Urinary bladder (tissue), 4 donors: Measurements from ENCODE around the gene WBP4. TPM values are rescaled to one million over a fixed set of nuclear protein-coding genes. Genes with fewer than 3 reads are reported as not detected.
"Not testable (repeated sequence)": the region's sequence is repeated elsewhere in the genome, so short reads cannot be mapped to it uniquely, and the experiment has no call there.

ENCODE experiments used
- DNase-seq: peaks from one replicate; pipeline ENCODE4 v3.0.0-alpha.2; 2015; ENCODE audit errors: extremely low spot score
- H3K27ac ChIP-seq: one replicate; pipeline ENCODE4 v1.5.1; 2013; ENCODE audit warnings: low read depth, mild to moderate bottlenecking, moderate library complexity
- H3K36me3 ChIP-seq: one replicate; pipeline ENCODE4 v1.6.1; 2013; ENCODE audit warnings: mild to moderate bottlenecking, moderate library complexity; ENCODE audit not compliant: insufficient read depth
- H3K4me1 ChIP-seq: one replicate; pipeline ENCODE4 v1.6.1; 2013; ENCODE audit warnings: mild to moderate bottlenecking, moderate library complexity; ENCODE audit not compliant: insufficient read depth
- H3K4me3 ChIP-seq: one replicate; pipeline ENCODE4 v1.5.1; 2013; ENCODE audit warnings: low read depth, low read length
- WGBS: extraction: QIAGEN DNeasy Blood & Tissue Kit; methylation state at CpG from one replicate; pipeline ENCODE4 v1.1.7; 2013; 5-methylcytosine and 5-hydroxymethylcytosine counted together
- polyA plus RNA-seq: library from polyadenylated mRNA; stranded (reverse); fragments of 200-250 nt; gene quantifications from one replicate; pipeline ENCODE4 v1.2.3, GENCODE V29; 2013
- total RNA-seq: library from RNA; depleted of rRNA; stranded (reverse); fragments of >200 nt; gene quantifications from one replicate; pipeline ENCODE4 v1.2.3, GENCODE V29; 2014
- donor health status: healthy with polysubstance abuse.
- donor health status: healthy.

The WBP4 gene
- total and polyA plus RNA-seq, 2 donors, result 14.5 TPM

DNA sequence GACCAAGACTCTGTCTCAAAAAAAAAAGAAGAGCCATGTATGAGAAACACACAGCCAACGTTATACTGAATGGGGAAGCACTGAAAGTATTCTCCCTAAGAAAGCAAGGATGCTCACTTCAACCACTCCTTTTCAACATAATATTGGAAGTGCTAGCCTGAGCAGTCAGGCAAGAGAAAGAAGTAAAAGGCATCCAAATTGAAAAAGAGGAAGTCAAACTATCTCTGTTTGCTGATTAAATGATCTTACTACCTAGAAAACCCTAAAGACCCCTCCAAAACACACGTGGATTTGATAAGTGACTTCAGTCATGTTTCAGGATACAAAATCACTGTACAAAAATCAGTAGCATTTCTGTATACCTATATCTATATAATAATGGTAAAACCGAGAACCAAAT, 16.2 kb downstream of the WBP4 start:
- H3K4me3 ChIP-seq, result no peak overlapping the region
- no peak overlapping the region for H3K27ac ChIP-seq
- H3K36me3 ChIP-seq, result peaks cover 4% of the 10 kb centered on the region
- H3K4me1 ChIP-seq, result no peaks in the 10 kb centered on the region
- no peak for DNase-seq
- WGBS, result 89% methylated on average over 3 of the region's 3 CpGs

DNA sequence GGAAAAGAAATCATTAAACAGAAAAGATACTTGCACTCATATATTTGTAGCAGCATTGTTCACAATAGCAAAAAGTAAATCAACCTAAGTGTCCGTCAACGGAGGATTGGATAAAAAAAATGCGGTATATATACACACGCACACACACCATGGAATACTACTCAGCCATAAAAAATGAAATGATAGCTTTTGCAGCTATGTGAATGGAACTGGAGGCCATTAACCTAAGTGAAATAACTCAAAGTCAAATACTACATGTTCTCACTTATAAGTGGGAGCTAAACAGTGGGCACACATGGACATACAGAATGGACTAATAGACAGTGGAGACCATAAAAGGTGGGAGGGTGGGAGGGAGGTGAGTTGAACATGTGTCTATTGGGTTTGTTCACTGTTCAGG, 18.4 kb downstream of the WBP4 start:
- H3K36me3 ChIP-seq, result peaks cover 6% of the 10 kb centered on the region
- over 99% methylated on average over 4 of the region's 4 CpGs for WGBS
- no peak for DNase-seq

DNA sequence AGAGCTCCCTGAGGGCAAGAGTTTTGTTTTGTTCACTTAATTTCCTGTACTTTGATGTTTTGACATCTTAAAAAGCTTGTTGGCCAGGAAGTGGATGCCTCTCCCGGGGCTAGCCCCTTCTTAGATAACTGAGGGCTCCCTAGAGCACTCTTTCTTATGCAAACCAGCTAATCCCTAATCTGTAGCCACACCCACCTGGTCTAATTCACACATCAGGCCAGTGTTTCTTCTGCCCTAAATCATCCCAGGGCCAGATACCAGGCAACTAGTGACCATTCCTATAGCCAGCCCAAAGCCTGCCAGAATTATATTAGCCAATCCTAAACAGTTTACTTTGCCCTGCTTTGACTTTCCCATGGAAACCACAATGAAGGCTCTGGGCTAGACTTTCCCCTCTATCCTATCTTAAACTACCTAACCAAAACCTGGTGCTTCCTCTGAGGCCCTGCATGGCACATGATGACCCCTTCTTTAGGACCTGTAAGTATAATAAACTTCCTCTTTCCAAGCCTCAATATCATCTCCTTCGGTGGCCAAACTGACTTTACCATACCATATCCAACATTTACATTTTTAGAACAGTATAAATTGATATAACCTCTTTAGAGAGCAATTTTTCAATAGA, 24.8 kb downstream of the WBP4 start:
- 55% methylated on average over 2 of the region's 2 CpGs for WGBS
- no peak overlapping the region for H3K4me3 ChIP-seq
- peaks cover 2% of the 10 kb centered on the region for H3K36me3 ChIP-seq
- H3K4me1 ChIP-seq, result no peaks in the 10 kb centered on the region
- no peak for DNase-seq
- H3K27ac ChIP-seq, result no peak overlapping the region

More for the DNA sequence above, 18.4 kb downstream of the WBP4 start:
- no peaks in the 10 kb centered on the region for H3K4me1 ChIP-seq
- H3K27ac ChIP-seq, result no peak overlapping the region
- no peak overlapping the region for H3K4me3 ChIP-seq

DNA sequence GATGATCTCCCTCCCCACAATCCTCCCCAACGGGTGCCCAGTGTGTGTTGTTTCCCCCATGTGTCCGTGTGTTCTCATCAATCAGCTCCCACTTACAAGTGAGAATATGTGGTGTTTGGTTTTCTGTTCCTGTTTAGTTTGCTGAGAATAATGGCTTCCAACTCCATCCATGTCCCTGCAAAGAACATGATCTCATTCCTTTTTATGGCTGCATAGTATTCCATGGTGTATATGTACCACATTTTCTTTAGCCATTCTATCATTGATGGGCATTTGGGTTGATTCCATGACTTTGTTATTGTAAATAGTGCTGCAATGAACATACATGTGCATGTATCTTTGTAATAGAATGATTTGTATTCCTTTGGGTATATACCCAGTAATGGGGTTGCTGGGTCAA, 34.4 kb downstream of the WBP4 start:
- not testable (repeated sequence) for H3K27ac ChIP-seq, H3K36me3 ChIP-seq, H3K4me1 ChIP-seq, DNase-seq, H3K4me3 ChIP-seq
- 93% methylated on average over 2 of the region's 2 CpGs for WGBS

DNA sequence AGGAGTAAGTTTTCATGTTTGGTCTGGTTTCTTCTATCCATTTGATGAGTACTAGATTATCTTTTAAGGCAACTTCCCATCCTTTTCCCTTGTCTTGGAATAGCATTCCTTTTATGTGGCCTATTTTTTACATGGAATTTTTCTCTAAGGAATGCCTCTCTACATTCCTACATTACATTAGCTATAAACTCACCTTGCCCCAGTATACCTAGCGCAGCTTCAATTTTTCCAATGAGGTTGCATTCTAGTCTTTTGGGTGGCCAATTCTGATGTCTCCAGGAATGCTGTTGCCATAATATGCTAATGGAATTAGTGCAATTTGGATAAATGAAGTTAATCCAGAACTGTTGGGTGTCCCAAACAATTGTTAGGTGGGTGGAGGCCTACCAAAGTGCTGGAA, 37.5 kb downstream of the WBP4 start:
- no peak for DNase-seq
- WGBS, result 100% methylated on average over 1 of the region's 1 CpG
- H3K36me3 ChIP-seq, result no peaks in the 10 kb centered on the region
- H3K4me3 ChIP-seq, result no peak overlapping the region
- no peak overlapping the region for H3K27ac ChIP-seq
- no peaks in the 10 kb centered on the region for H3K4me1 ChIP-seq

DNA sequence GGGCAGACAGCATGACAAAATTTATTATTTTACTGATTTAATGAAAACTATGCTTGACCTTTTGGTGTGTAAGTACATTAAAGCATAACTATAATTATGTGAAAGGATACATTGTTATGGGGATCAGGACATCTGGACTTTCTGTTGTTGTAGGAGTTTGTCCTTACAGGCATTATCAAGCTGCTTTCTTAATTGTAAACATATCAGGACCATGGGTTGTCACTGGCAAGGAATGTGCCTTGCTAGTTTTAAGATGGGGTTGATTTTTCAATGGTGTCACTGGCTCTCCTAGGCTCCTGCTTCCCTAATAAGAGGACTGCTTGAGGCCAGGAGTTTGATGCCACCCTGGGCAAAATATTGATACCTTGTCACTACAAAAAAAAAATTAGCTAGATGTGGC, 38.7 kb downstream of the WBP4 start:
- no peaks in the 10 kb centered on the region for H3K4me1 ChIP-seq
- no peak for DNase-seq
- H3K4me3 ChIP-seq, result no peak overlapping the region
- no peaks in the 10 kb centered on the region for H3K36me3 ChIP-seq
- no peak overlapping the region for H3K27ac ChIP-seq

DNA sequence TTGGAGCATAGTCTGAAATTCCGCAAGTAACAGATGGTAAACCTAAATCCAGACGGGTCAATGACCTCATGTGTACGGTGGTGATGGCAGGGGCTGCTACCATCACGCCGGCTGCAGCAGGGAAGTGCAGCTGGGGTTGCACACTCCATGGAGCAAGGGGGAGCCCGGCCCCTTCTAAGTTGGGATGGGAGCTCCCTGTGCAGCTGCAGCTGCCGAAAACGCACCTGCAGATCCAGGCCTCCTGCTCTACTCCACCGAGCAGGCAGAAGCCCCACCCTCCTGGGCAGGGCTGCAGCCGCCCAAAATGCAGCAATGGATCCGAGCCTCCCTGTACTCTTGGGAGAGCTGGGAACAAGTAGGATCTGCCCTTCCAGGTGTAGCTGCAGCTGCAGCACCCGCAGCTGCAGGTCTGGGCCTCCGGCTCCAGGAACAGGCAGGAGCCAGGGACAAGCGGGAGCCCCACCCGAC, 45.8 kb downstream of the WBP4 start:
- Histone ChIP-seq H3K4me3 (no peak overlapping the region), H3K36me3 (no peaks in the 10 kb centered on the region), H3K4me1 (no peaks in the 10 kb centered on the region), H3K27ac (no peak overlapping the region)
- WGBS, result 90% methylated on average over 15 of the region's 15 CpGs
- DNase-seq, result no peak

DNA sequence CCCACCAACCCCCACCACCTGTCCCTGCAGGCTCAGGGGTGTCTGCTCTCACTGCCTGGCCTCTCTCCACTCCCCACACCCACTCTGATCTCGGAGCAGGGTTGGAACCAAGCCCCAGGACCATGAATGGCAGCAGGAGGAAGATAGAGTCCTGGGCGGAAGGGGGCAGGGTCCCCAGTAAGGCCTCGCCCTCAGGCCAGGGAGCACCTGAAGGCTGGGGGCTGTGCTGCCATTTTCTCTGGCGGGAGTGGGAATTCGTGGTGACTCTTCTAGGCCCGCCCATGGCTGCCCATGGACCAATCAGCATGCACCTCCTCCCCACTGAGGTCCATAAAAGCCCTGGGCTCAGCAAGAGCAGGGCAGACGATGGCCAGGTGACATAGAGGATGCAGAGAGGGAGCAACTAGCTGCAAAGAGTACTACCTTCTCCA, 46.3 kb downstream of the WBP4 start:
- Histone ChIP-seq H3K4me1 (no peaks in the 10 kb centered on the region), H3K4me3 (no peak overlapping the region), H3K36me3 (no peaks in the 10 kb centered on the region), H3K27ac (no peak overlapping the region)
- no peak for DNase-seq
- WGBS, result 87% methylated on average over 7 of the region's 7 CpGs

DNA sequence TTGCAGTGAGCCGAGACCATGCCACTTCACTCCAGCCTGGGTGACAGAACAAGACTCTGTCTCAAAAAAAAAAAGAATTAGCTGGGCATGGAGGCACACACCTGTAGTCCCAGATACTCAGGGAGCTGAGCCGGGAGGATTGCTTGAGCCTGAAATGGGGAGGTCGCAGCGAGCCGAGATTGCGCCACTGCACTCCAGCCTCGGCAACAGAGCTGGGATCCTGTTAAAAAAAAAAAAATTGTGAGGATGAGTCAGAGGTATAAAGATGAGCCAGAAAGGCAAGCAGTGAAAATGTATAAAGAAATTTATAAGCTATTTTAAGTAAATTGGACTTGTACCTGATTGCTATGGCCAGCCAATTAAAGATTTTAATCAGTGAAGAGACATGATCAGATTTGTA, 50.1 kb downstream of the WBP4 start:
- Histone ChIP-seq H3K4me3 (no peak overlapping the region), H3K36me3 (no peaks in the 10 kb centered on the region), H3K4me1 (no peaks in the 10 kb centered on the region), H3K27ac (no peak overlapping the region)
- no peak for DNase-seq
- 86% methylated on average over 7 of the region's 7 CpGs for WGBS

DNA sequence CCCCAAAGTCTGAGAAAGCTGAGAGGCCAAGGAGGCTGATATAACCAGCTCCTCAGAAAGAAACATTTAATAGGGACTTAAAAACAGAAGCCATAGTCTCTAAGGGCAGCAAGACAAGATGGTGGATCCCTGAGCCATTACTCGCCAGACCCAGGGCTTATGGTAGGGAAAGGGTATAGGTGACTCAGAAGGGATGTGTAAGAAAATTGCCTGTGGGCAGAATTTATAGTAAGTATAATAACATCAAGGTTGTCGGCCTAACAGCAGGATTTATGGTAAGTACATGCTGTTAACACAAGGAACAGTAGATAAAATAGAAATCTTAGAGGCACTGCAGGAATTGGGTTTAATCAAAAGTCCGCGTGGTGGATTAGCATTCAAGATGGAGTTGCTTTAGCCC, 56.6 kb downstream of the WBP4 start:
- H3K4me1 ChIP-seq, result no peaks in the 10 kb centered on the region
- WGBS, result 56% methylated on average over 4 of the region's 4 CpGs
- no peak overlapping the region for H3K4me3 ChIP-seq
- no peaks in the 10 kb centered on the region for H3K36me3 ChIP-seq
- no peak overlapping the region for H3K27ac ChIP-seq
- no peak for DNase-seq

DNA sequence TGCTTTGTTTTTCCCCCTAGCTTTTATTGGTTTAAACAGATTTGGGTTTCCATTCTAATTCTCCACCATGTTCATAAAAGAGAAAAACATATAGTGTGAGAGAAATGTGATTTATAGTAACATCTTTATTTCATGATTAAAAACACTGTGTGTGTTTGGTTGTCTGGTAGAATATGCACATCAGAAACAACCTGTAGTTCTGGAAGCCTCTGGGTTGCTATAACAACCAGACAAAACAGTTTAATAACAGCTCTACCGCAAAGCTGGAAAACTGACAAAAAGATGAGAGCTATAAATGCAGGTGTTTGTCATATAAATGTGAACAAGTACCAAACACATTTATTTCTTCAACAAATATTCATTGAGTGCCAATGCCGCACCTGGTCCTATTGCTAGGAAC, 61.5 kb downstream of the WBP4 start:
- 50% methylated on average over 2 of the region's 2 CpGs for WGBS
- H3K27ac ChIP-seq, result no peak overlapping the region
- no peaks in the 10 kb centered on the region for H3K4me1 ChIP-seq
- no peaks in the 10 kb centered on the region for H3K36me3 ChIP-seq
- no peak overlapping the region for H3K4me3 ChIP-seq
- no peak for DNase-seq

DNA sequence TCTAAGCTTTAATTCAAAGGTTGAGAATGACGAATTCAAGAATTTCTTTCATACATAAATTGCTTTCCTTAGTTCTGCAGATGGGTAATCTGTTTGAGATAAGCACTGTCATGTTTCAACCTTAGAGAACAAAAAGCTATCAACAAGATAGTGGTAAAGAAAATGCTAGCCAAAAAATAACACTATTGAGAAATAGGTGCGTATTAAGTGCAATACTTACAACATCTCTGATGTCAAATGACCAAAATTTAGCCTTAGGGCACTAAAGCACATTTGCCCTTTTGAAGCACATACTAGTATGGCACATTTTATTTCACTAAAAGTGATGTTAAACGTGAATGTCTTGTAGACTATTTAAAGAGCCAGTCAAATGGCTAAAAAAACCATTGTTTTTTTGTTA, 66.4 kb downstream of the WBP4 start:
- Histone ChIP-seq H3K27ac (no peak overlapping the region), H3K4me3 (no peak overlapping the region), H3K36me3 (no peaks in the 10 kb centered on the region), H3K4me1 (peaks cover 4% of the 10 kb centered on the region)
- DNase-seq, result no peak
- WGBS, result 77% methylated on average over 3 of the region's 3 CpGs

DNA sequence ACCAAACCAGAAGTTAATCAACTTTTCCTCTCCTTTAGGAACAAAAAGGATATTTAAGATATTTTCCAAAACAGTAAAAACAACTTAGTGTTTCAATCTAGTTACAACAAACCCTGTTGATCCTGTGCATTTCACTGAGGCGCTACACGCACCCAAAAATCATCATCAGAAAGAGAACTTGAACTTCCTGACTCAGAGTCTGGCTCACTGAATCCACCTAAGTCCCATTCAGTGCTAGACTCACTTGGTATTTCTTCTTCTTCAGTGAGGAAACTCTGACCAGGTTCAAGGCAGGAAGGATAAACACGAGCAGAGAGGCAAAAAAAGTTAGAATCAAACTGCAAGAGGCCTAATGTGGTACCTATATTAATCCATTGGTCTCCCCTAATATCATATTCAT, 69.0 kb downstream of the WBP4 start:
- H3K27ac ChIP-seq, result no peak overlapping the region

DNA sequence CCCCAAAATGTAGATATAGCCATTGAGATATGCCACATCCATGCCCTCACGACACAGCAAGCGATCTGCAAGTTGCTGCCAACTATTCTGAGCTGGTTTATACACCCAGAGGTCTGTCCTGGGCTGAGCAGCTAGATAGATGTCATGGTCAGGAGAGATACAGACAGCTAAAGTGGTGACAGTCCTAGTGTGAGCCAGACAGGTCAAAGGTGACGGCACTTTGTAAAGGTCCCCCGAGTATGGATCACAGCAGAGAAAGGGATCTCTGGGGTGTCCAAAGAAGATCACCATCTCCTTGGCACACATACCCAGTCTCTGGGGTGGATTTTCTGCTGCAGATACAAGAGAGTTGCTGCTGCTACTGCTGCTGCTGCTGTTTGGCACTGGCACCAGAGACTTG, 69.9 kb downstream of the WBP4 start:
- H3K4me1 ChIP-seq, H3K27ac ChIP-seq, DNase-seq, H3K36me3 ChIP-seq, H3K4me3 ChIP-seq: not testable (repeated sequence)
- WGBS, result 88% methylated on average over 4 of the region's 4 CpGs

More for the DNA sequence above, 69.0 kb downstream of the WBP4 start:
- WGBS, result 73% methylated on average over 3 of the region's 3 CpGs
- Histone ChIP-seq H3K36me3 (no peaks in the 10 kb centered on the region), H3K4me1 (peaks cover 4% of the 10 kb centered on the region), H3K4me3 (no peak overlapping the region)
- no peak for DNase-seq
